Kidney epithelial cell (primary cell): ENCODE data around the gene KHK. TPM values are rescaled to one million over a fixed set of nuclear protein-coding genes. Genes with fewer than 3 reads are reported as not detected.
A peak's percentile ranks its signal among the peaks of the same experiment; 100 is the strongest.
"Not testable (repeated sequence)": the region's sequence is repeated elsewhere in the genome, so short reads cannot be mapped to it uniquely, and the experiment has no call there.

Experiments
- DNase-seq: peaks from one replicate; pipeline ENCODE4 v3.0.0-alpha.2; 2010; ENCODE audit warnings: low read depth
- H3K27me3 ChIP-seq: 2 replicates; pipeline ENCODE4 v1.6.0; 2011; ENCODE audit warnings: low read length; ENCODE audit not compliant: control insufficient read depth, insufficient read depth
- H3K36me3 ChIP-seq: 2 replicates; pipeline ENCODE4 v1.5.1; 2011; ENCODE audit warnings: low read length; ENCODE audit not compliant: control insufficient read depth, insufficient read depth
- H3K4me3 ChIP-seq: 2 replicates; pipeline ENCODE4 v1.5.1; 2011; ENCODE audit warnings: low read depth, mild to moderate bottlenecking, control low read depth, low read length
- CTCF ChIP-seq: IDR thresholded peaks from 2 replicates; pipeline ENCODE4 v1.5.1; 2011; ENCODE audit warnings: mild to moderate bottlenecking, moderate library complexity, low read length, control low read depth, inconsistent platforms; ENCODE audit not compliant: insufficient read depth, poor library complexity, severe bottlenecking
- total RNA-seq: library from RNA; depleted of rRNA; stranded (reverse); fragments of >200 nt; gene quantifications from 2 replicates; pipeline ENCODE4 v1.2.3, GENCODE V29; 2015

Gene KHK
- total RNA-seq, 1 donor from 2014 or later, result 3.1 TPM

- TF ChIP-seq CTCF, result no peak
- no peak overlapping the region for H3K4me3 ChIP-seq
- no peaks in the 10 kb centered on the region for H3K36me3 ChIP-seq
- peaks cover 3% of the 10 kb centered on the region for H3K27me3 ChIP-seq
- no peak for DNase-seq
Observed at GRCh38 chr2:27108221-27108620, 21.6 kb downstream of the KHK start.

GRCh38 chr2:27109083-27109482, 22.5 kb downstream of the KHK start:
- Histone ChIP-seq H3K4me3 (no peak overlapping the region), H3K36me3 (no peaks in the 10 kb centered on the region), H3K27me3 (peaks cover 3% of the 10 kb centered on the region)
- no peak for TF ChIP-seq CTCF
- no peak for DNase-seq

- not testable (repeated sequence) for H3K27me3 ChIP-seq, DNase-seq, H3K36me3 ChIP-seq, H3K4me3 ChIP-seq
Observed at GRCh38 chr2:27110603-27111352, 24.2 kb downstream of the KHK start.

GRCh38 chr2:27111392-27112078, 25.0 kb downstream of the KHK start:
- H3K4me3 ChIP-seq, result not testable (repeated sequence)

GRCh38 chr2:27115519-27115918, 28.9 kb downstream of the KHK start:
- no peaks in the 10 kb centered on the region for H3K36me3 ChIP-seq
- H3K27me3 ChIP-seq, result peaks cover 26% of the 10 kb centered on the region
- DNase-seq, result no peak
- no peak overlapping the region for H3K4me3 ChIP-seq
- TF ChIP-seq CTCF, result no peak

More at GRCh38 chr2:27111392-27112078, 25.0 kb downstream of the KHK start:
- H3K36me3 ChIP-seq, H3K27me3 ChIP-seq, DNase-seq: not testable (repeated sequence)

- no peak for DNase-seq
- peak overlapping the region; percentile 14 for H3K4me3 ChIP-seq
- H3K27me3 ChIP-seq, result peaks cover 35% of the 10 kb centered on the region
- no peaks in the 10 kb centered on the region for H3K36me3 ChIP-seq
- no peak for TF ChIP-seq CTCF
Observed at GRCh38 chr2:27117995-27118524, 31.5 kb downstream of the KHK start.
